Activated CD4-positive, alpha-beta T cell treated with anti-CD3 and anti-CD28 coated beads, Interleukin-2, amount 50 U/mL, for 24 hours (primary cell): ENCODE results near the gene GNG7.
"Not testable (repeated sequence)": the region's sequence is repeated elsewhere in the genome, so short reads cannot be mapped to it uniquely, and the experiment has no call there.

Source experiments
- DNase-seq, 2 donors: peaks; one replicate each; pipeline ENCODE4 v3.0.0-alpha.2; 2020; ENCODE audit warnings: low read depth in 1 of 2, low spot score in 1 of 2

The GNG7 gene

GRCh38 chr19:2556221-2557092 is 146.0 kb downstream of the GNG7 start:
- DNase-seq: no peak

- no peak for DNase-seq
Measured at GRCh38 chr19:2555422-2556220, 146.9 kb downstream of the GNG7 start.

- no peak for DNase-seq
Measured at GRCh38 chr19:2554856-2555255, 147.6 kb downstream of the GNG7 start.

GRCh38 chr19:2553510-2553909 is 149.0 kb downstream of the GNG7 start:
- DNase-seq: no peak

GRCh38 chr19:2552859-2553258 is 149.6 kb downstream of the GNG7 start:
- peak in 1 of 2 donors; percentile 51 for DNase-seq

GRCh38 chr19:2551864-2552185 is 150.7 kb downstream of the GNG7 start:
- DNase-seq: no peak

- no peak for DNase-seq
Measured at GRCh38 chr19:2551172-2551863, 151.2 kb downstream of the GNG7 start.

GRCh38 chr19:2550431-2551171 is 151.9 kb downstream of the GNG7 start:
- DNase-seq: no peak

GRCh38 chr19:2549701-2550191 is 152.7 kb downstream of the GNG7 start:
- no peak for DNase-seq

- DNase-seq: no peak
Measured at GRCh38 chr19:2548966-2549365, 153.5 kb downstream of the GNG7 start.

GRCh38 chr19:2547721-2548120 is 154.8 kb downstream of the GNG7 start:
- DNase-seq: no peak

GRCh38 chr19:2547033-2547680 is 155.3 kb downstream of the GNG7 start:
- no peak for DNase-seq

- no peak for DNase-seq
Measured at GRCh38 chr19:2546128-2547032, 156.1 kb downstream of the GNG7 start.

- not testable (repeated sequence) for DNase-seq
Measured at GRCh38 chr19:2545416-2546127, 156.9 kb downstream of the GNG7 start.

- no peak for DNase-seq
Measured at GRCh38 chr19:2544576-2545415, 157.7 kb downstream of the GNG7 start.

GRCh38 chr19:2543463-2544442 is 158.7 kb downstream of the GNG7 start:
- DNase-seq: peak; percentile 38 to 59

GRCh38 chr19:2543072-2543462 is 159.4 kb downstream of the GNG7 start:
- not testable (repeated sequence) for DNase-seq
